GM12878 (cell line): Measurements from ENCODE around the gene CHAC1. TPM values are rescaled to one million over a fixed set of nuclear protein-coding genes. Genes with fewer than 3 reads are reported as not detected.

Experiments used
- ATF2 ChIP-seq: IDR thresholded peaks from 2 replicates; pipeline ENCODE4 v1.6.1; 2012; ENCODE audit warnings: low read length, inconsistent platforms
- BRCA1 ChIP-seq: IDR thresholded peaks from 2 replicates; pipeline ENCODE4 v1.6.1; 2011; ENCODE audit warnings: low read depth, low read length, improper control_type of control experiment
- CEBPB ChIP-seq, 2 experiments: fragments of 150-350 bp in 1 of 2; IDR thresholded peaks; 2 replicates each; pipeline ENCODE4 v1.6.1; 2012 to 2014; ENCODE audit warnings: low read depth in 2 of 2, low read length in 2 of 2, borderline replicate concordance in 1 of 2, inconsistent platforms in 1 of 2
- CREB1 ChIP-seq: IDR thresholded peaks from 2 replicates; pipeline ENCODE4 v1.6.1; 2012; ENCODE audit warnings: low read depth, mild to moderate bottlenecking, inconsistent platforms
- FOXM1 ChIP-seq: IDR thresholded peaks from 2 replicates; pipeline ENCODE4 v1.6.1; 2012; ENCODE audit warnings: low read depth, mild to moderate bottlenecking, inconsistent platforms, low read length, moderate library complexity
- GABPA ChIP-seq: IDR thresholded peaks from 2 replicates; pipeline ENCODE4 v1.6.1; 2014; ENCODE audit warnings: antibody characterized with exemption, low read depth, mild to moderate bottlenecking, inconsistent platforms
- IKZF2 ChIP-seq, 2 experiments: fragments of 450-650 bp; IDR thresholded peaks; 2 replicates each; pipeline ENCODE4 v1.6.1; 2017; ENCODE audit warnings: mild to moderate bottlenecking in 2 of 2, moderate library complexity in 2 of 2
- KDM1A ChIP-seq: fragments of 200-600 bp; sonication (generic); IDR thresholded peaks from 2 replicates; pipeline ENCODE4 v1.6.1; 2016; ENCODE audit warnings: borderline replicate concordance
- MAX ChIP-seq: IDR thresholded peaks from 2 replicates; pipeline ENCODE4 v1.6.1; 2012; ENCODE audit warnings: low read depth, low read length, improper control_type of control experiment
- NFYB ChIP-seq: IDR thresholded peaks from 2 replicates; pipeline ENCODE4 v1.6.1; 2011; ENCODE audit warnings: low read depth, mild to moderate bottlenecking, low read length, improper control_type of control experiment, moderate library complexity; ENCODE audit not compliant: insufficient read depth
- POU2F2 ChIP-seq: IDR thresholded peaks from 3 replicates; pipeline ENCODE4 v1.6.1; 2011; ENCODE audit warnings: low read depth, mild to moderate bottlenecking, low read length, borderline replicate concordance
- RUNX3 ChIP-seq: IDR thresholded peaks from 2 replicates; pipeline ENCODE4 v1.6.1; 2012; ENCODE audit warnings: low read length, inconsistent platforms
- SKIL ChIP-seq: fragments of 450-650 bp; IDR thresholded peaks from 2 replicates; pipeline ENCODE4 v1.6.1; 2017; ENCODE audit warnings: mild to moderate bottlenecking, low read depth, inconsistent platforms; ENCODE audit not compliant: poor library complexity, severe bottlenecking
- SMAD1 ChIP-seq: fragments of 450-650 bp; IDR thresholded peaks from 2 replicates; pipeline ENCODE4 v1.6.1; 2018; ENCODE audit warnings: mild to moderate bottlenecking, low read depth; ENCODE audit not compliant: partially characterized antibody
- SP1 ChIP-seq: IDR thresholded peaks from one replicate; pipeline ENCODE4 v1.6.1; 2011; ENCODE audit warnings: low read depth, low read length
- SPI1 ChIP-seq: IDR thresholded peaks from 2 replicates; pipeline ENCODE4 v1.6.1; 2011; ENCODE audit warnings: low read depth, mild to moderate bottlenecking, low read length, moderate library complexity, borderline replicate concordance; ENCODE audit not compliant: insufficient read depth
- SUZ12 ChIP-seq: fragments of 200-600 bp; sonication (generic); IDR thresholded peaks from one replicate; pipeline ENCODE4 v1.6.1; 2018; ENCODE audit warnings: antibody characterized with exemption, mild to moderate bottlenecking; ENCODE audit not compliant: unreplicated experiment
- ZNF592 ChIP-seq: fragments of 450-650 bp; IDR thresholded peaks from 2 replicates; pipeline ENCODE4 v1.6.1; 2017; ENCODE audit warnings: mild to moderate bottlenecking, moderate library complexity
- ZSCAN29 ChIP-seq: fragments of 450-650 bp; IDR thresholded peaks from 2 replicates; pipeline ENCODE4 v1.6.1; 2017; ENCODE audit warnings: mild to moderate bottlenecking, moderate library complexity
- ZZZ3 ChIP-seq: IDR thresholded peaks from 2 replicates; pipeline ENCODE4 v1.6.1; 2011; ENCODE audit warnings: low read depth; ENCODE audit not compliant: control insufficient read depth, insufficient read length
- polyA plus RNA-seq, 11 experiments: library from polyadenylated mRNA; depleted of rRNA in 4 of 11; unstranded in 6 of 11; stranded (reverse) in 5 of 11; fragments of >200 nt; fragmentation: Nextera tagmentation in 4 of 11; fragmentation: Illumina TruSeq in 1 of 11; extraction: Ambion mirVana in 4 of 11; extraction: Trizol in 1 of 11; gene quantifications; 1 replicate in 1 of 11; 2 replicates in 10 of 11; pipeline versions ENCODE4 v1.2.1 to v1.2.3, GENCODE V29; 2011 to 2016; ENCODE audit warnings: inconsistent platforms in 2 of 11, missing spikeins in 2 of 11, low read depth in 1 of 11
- total RNA-seq, 4 experiments: library from RNA; depleted of rRNA in 3 of 4; stranded (reverse); fragments of >200 nt in 3 of 4; fragmentation: Illumina TruSeq in 1 of 4; extraction: Trizol in 1 of 4; gene quantifications; 2 replicates each; pipeline versions ENCODE4 v1.2.1 to v1.2.3, GENCODE V29; 2013 to 2021

Gene CHAC1
- total and polyA plus RNA-seq, 10 of the 15 experiments (the other 5 are each of a cell fraction or from before 2014, with no cell fraction given), result 0.37 to 5.9 (median 3.3) TPM

GRCh38 chr15:40906991-40907802 lies 46.1 kb upstream of the CHAC1 start (continued):
- TF ChIP-seq ZNF592 (no peak), SP1 (no peak), CREB1 (no peak), RUNX3 (no peak), NFYB (no peak), SMAD1 (no peak), ZZZ3 (no peak), BRCA1 (no peak), CEBPB (IDR thresholded peaks at IDR 0.05; ENCODE audit: borderline replicate concordance in 1 of 2, low read depth in 2 of 2, low read length in 2 of 2) (no peak), KDM1A (no peak), POU2F2 (0 out of 3 replicates have a peak, but pooled peaks have one; percentile 29), SKIL (no peak), SPI1 (peak; percentile 44; the same call in 1 of the 2 replicates), ATF2 (no peak), SUZ12 (no peak), ZSCAN29 (no peak), FOXM1 (no peak), MAX (no peak), GABPA (no peak), IKZF2 (IDR thresholded peaks at IDR 0.05) (peak in 1 of 2 experiments; percentile 10; a peak in 1 of 4 replicates)
